ENCODE measurements around the gene SLC50A1.

The SLC50A1 gene

DNA sequence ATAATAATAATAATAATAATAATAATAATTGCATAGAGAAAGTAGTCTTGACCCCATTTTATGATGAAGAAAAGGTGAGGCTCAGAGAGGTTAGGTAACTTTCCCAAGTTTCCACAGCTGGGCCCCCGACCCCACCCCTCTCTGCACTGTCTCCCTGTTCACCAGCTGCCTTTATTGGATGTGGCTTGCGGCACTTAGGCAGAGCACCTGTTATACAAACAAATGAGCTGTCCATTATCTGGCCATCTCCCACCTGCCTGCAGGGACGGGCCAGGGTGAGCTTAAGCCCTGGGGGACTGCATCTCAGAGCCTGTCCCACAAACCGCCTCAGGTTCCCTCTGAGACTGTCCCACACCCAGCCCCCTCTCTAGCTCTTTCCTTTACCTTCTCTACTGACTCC is 18.0 kb upstream of the SLC50A1 start:
- peak; percentile 50 for DNase-seq

DNA sequence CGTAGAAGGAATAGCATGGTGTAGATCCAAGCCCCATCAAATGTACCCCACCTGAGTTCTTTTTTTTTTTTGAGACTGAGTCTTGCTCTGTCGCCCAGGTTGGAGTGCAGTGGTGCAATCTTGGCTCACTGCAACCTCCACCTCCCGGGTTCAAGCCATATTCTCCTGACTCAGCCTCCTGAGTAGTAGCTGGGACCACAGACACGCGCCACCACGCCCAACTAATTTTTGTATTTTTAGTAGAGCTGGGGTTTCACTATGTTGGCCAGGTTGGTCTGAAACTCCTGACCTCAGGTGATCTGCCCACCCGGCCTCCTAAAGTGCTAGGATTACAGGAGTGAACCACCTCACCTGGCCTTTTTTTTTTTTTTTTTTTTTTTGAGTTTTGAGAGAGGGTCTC is 17.6 kb upstream of the SLC50A1 start:
- DNase-seq = peak; percentile 67

DNA sequence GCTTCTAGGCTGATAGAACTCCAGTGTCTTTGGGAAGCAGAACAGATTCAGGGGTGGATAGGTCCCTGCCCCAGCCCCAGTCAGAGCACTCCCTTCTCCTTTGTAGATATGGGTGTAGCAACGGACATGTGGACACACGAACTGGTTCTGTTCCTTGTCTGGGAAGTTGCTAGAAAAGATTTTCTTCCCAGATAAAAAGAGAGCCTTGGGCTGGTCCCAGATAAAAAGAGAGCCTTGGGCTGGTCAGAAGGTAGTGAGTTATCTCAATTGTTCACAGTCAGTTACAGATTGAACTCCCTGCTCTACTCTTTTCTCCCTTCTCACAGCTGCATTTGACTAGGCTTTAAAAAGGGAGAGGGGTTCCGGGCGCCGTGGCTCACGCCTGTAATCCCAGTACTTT is 15.4 kb upstream of the SLC50A1 start:
- no peak for DNase-seq

DNA sequence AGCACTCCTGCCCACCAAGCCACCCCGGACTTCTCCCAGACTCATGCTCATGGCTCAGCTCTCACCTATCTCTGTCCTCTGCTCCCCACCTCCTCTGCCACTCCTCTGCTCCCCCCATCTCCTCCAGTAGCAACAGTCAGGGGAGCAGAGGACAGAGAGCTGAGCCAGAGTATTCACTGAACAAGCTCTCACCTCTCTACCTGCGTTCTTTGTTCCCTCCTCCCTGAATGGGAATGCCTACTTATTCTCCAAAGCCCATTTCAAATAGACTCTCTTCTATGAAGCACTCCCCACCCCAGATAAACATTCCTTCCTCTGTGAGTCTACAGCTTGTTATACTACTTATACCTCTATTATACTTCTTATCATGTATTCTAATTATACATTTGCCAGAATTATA is 14.4 kb upstream of the SLC50A1 start:
- DNase-seq = no peak

DNA sequence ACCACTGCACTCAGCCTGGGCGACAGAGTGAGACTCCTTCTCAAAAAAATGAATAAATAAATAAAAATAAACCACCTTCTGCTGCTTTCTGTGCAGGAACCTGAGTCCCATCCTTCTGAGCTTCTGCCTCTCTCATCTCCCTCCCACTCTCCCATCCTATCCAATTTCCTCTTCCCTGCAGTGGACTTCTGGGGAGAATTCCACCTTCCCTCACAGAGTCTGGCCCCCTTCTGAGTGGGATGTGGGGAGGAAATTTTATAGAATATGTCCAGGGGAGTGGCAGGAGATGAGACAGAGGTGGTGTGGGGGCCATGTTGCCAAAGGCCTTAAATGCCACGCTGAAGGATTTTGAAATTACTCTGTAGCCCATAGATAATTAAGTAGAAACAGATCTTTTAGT is 13.3 kb upstream of the SLC50A1 start:
- no peak for DNase-seq

DNA sequence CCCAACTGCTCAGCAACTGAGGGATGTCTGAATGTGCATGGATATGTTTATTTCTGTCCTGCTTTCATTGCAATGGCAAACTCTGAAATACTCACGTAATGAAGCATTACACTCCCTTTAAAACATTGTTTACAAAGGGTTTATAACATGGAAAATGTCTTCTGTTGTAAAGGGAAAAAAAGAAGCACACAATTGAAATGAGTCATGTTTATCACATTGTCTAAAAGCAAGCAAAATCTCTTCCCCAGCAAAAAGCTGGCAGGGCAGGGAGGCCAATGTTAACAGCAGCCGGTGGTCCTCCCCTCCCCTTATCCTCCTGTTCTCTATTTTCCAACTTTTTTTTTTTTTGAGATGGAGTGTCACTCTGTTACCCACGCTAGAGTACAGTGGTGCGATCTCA is 11.9 kb upstream of the SLC50A1 start:
- no peak for DNase-seq

DNA sequence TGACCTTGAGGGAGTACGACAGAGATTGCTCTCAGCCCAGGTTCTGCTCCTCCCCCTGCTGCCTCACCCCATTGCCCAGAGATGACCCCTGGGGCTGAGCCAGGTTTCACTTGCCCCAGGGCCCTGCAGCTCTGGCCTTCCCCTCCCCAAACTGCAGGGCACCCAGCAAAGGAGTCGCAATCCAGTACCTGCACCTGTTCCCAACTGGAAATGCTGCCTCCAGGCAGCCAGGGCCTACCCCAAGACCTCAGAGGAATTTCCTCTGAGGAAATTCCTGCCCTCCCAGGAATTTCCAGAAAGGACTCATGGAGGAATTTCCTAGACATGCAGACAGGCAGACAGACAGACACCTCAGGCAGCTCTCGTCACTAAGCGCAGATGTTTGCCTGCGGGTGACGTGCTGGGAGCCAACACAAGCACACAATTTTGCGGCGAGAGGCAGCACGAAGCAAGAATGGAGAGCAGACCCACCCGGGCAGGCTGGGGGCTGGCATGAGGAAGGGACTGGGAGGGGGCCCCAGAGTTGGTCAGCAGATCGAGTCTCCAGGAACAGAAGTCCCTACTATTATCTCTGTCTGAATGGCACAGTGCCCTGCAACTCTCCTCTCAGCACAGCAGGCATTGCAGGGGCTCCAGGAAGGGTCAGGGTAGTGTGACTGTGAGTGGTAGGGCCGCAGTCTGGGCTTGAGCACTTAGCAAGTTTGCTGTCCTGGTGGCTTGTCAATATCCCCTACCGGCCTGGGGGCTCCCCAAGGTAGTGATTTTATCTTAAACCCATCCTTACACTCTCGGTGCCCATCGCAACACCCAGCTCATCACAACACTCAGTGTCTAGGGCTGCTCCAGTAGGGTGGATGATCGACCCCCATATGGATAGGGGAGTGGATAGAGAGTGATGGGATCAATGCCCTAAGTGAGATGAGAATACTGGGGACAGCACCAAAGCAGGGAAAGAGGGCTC is 10.9 kb upstream of the SLC50A1 start:
- DNase-seq = peak; percentile 91

DNA sequence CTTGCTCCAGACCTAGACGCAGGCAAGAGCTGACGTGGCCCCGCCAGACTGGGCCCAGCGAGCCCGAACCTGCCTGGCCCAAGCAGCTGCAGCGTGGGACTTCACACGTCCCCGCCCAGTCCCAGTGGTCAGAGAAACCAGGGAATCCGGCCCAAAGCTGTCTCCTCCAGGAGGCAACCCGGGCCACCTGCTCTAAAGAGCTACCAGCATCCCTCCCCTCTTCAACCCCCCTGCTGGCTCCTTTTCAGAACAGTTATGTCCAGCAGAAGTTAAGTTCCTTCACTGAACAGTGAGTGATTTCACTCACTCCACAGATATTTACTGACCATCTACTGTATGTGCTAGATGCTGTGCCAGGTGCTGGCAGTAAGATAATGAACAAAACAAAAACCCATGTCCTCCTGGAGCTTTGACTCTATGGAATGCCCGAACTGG is 10.1 kb upstream of the SLC50A1 start:
- peak; percentile 38 for DNase-seq

DNA sequence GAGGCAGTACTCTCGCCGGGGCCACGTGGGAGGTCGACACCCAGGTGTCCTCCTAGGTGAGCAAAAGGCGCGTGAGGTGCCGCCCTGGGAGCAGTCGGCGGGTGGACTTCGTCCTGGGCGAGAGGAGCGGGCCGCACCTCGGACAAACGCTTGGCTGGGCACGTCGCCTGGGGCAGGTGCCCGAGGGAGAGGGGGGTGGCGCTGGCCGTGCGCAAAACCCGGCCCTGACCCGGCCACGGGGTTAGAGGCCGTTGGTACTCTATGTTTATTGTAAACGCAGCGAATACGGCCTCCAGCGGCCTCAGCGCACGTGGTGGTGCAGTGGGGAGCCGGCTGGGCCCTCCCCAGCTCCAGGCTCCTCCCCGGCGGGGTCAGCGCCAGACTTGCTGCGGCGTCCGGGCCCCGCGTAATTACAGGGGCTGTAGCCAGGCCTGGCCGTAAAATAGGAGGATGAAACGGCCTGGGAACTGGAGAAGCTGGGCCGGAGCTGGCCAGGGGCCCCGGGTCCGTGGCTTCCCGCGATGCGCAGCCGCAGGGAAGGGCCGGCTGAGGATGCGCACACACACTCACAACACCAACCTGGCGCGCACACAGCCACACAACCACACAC is 9.6 kb upstream of the SLC50A1 start:
- DNase-seq = no peak

DNA sequence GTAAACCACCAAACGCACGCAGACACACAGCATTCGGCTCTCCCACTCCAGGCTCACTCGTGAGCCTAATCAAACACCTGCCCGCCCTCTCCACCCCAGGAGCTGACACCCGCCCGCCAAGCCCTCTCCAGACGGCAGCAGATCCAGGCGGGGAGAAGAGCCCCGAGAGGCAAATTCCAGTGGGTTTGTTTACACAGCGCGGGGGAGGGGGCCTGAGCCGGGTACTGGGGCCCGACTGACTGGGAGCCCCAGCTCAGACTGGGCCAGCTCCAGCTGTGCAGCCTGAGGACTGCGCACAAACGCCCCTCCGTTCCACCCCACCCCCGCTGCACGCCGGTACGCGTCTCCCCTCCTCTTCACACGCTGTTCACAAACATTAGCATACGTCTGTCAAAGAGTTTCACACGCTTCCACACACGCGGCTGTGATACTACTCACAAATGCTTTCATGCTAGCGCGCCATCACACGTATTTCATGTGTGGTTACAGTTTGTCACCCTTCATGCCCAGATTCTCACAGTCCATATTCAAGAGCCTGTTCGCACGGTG is 9.0 kb upstream of the SLC50A1 start:
- DNase-seq = peak; percentile 73

DNA sequence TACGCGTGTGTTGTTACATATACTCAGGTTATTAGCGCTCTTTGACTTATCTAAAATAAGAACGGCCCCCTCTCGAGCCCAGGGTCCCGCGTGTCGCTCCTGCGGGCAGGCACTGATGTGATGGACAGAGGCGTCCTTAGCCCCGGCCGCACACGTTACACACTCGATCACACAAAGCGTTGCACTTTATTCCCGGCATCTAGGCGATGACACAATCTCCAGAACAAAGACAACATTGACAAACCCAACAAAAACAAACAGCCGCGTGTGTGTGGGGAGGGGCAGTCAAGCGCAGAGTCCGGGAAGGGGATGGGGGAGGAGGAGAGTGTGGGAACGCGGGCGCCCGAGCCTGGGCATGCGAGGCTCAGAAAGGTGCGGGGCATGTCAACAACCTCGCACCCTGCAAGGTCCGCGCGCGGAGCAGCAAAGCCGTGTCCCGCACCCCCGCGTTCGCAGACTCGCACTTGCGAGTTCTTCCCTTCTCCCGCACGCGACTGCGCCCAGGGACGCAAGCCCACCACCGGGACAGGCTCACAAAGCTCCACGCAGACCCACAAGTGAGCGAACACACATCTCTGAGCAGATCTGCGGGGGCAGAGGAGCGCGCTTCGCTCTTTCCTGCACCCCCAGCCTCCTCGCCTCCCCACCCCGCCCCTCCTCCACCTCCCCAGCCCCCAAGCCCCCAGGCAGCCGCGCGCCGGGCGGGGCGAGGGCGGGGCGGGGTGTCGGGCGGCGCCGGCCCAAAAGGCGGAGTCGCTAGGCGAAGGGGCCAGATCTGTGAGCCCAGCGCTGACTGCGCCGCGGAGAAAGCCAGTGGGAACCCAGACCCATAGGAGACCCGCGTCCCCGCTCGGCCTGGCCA is 8.3 kb upstream of the SLC50A1 start, which contains the start of gene EFNA1:
Gene EFNA1 (plus strand): TSS at position 772 of the 862 bp plus-strand sequence. CDS start 102 bp downstream, outside the sequence.
- peak; percentile 82 for DNase-seq

DNA sequence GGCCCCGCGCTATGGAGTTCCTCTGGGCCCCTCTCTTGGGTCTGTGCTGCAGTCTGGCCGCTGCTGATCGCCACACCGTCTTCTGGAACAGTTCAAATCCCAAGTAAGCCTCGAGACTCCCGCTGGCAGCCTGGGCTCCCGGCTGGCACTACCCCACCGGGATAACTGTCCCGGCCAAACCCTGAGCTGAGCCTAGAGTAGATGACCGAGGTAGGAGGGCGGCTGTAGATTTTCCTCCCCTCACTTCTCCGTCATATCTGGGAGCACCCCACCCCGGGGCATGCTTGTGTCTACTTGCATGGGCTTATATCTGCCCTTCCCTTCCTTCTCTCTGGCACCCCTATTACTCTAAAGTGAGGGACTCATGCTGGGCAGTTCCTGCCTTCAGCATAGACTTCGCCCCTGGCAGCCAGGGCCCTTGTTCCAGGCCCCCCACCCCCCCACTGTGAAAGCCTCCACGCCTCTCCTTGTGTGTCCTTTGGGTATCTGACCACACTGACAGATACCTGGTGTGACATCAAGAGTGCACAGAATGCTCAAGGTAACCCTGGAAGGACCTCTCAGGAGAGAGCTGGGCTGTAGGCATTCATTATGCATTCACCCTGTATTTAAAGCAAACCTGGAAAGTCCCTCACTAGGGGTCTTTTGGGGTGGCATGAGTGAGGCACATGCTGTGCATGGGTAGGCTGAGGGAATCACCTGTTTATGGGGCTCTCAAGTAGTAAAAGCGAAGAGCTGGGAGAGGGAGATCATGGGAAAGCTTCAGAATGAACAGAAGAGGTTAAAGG is 7.5 kb upstream of the SLC50A1 start:
- DNase-seq = no peak

DNA sequence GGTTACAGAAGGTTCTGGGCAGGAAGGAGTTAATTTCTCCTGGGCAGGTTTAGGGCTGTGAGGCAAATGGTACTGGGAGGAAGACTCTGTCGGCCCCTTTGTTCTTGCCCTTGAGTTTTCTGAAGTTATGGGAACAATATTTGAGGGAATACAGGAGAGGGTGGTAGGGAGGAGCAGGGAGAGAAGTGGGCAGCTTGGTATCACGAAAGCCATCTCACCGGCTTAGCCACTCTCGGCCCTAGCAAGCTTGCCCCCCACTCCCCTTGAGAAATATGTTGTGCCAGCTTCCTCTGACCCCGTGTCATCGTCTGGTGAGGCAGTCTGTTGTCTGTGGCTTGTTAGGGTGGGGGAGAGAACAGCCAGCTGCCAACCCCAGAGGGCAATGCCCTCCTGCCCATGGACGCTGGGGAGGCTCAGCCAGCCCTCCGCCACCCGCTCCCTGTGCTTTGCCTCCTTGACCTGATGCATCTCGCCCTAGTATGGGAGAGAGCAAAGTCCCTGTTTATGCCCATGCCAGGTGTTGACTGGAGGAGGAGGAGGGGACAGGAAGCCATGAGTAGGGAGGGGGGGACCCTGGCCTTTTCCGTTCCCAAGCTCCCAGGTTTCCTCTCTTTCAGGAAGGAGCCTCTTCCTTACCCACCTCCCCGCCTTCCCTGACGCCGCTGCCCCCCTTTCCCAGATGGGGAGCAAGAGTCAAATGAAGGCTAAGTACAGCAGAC is 6.7 kb upstream of the SLC50A1 start:
- DNase-seq = no peak

DNA sequence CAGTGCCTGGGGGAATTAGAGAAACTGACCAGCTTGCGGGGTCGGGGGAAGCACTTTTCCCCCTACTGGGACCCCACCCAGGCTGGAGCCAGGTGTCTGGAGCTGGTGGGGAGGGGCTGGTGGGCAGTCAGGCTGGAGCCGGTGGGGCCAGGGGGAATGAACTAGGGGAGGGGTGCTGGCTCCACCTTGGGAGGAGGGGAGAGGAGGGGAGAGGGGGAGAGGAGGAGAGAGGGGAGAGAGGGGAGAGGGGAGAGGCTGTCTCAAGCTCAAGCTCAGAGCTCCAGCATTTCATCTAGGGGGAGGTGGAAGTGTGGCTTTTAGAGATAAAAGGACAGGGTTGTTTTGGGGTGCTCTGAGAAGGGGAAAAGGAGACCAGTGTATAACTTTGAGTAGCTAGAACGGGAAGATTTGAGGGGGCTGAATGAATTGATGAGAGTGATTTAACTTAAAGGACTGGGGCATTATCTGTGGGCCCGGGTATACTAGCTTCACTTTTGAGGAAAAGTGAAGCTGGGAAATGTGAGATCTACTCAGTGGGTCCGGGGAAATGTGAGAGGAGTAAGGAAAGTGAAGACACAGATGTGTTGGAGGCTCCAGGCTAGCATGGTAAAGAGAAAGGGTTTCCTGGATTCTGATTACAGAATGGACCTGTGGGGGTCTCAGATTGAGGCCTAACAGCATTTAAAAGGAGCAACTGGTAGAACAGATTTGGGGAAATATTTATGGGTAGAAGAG is 5.2 kb upstream of the SLC50A1 start:
- no peak for DNase-seq

DNA sequence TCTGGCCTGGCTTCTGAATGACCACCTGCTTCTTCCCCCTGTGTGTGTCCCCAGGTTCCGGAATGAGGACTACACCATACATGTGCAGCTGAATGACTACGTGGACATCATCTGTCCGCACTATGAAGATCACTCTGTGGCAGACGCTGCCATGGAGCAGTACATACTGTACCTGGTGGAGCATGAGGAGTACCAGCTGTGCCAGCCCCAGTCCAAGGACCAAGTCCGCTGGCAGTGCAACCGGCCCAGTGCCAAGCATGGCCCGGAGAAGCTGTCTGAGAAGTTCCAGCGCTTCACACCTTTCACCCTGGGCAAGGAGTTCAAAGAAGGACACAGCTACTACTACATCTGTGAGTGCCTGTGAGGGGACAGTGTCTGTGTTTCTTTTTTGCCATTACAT is 4.4 kb upstream of the SLC50A1 start:
- DNase-seq = no peak

DNA sequence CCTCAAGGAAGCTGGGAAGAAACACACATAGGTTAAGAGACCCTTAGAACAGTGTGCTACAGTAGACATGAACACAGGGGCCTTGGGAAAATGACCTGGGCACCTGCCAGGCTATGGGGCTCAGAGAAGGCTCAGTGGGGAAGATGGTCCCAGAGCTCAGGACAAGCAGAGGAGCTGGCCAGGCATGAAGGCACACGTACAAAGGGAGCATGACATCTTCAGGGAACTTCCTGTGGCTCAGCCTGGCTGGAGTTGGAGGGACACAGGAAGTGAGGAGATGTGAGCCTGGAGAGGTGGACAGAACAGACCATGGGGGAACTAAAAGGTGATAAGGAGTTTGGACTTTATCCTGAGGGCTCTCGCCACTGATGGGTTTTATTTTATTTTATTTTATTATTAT is 3.8 kb upstream of the SLC50A1 start:
- no peak for DNase-seq

DNA sequence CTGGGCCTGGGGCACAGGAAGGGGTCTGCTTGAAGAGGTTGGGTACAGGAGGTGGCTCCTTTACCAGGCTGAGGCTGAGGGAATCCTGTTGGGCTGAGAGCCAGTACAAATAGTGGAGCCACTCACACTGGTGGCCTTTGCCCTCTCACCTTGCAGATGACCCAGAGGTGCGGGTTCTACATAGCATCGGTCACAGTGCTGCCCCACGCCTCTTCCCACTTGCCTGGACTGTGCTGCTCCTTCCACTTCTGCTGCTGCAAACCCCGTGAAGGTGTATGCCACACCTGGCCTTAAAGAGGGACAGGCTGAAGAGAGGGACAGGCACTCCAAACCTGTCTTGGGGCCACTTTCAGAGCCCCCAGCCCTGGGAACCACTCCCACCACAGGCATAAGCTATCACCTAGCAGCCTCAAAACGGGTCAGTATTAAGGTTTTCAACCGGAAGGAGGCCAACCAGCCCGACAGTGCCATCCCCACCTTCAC is 1.8 kb upstream of the SLC50A1 start:
- no peak for DNase-seq

DNA sequence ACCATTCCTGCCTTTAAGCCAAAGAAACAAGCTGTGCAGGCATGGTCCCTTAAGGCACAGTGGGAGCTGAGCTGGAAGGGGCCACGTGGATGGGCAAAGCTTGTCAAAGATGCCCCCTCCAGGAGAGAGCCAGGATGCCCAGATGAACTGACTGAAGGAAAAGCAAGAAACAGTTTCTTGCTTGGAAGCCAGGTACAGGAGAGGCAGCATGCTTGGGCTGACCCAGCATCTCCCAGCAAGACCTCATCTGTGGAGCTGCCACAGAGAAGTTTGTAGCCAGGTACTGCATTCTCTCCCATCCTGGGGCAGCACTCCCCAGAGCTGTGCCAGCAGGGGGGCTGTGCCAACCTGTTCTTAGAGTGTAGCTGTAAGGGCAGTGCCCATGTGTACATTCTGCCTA is 1.3 kb upstream of the SLC50A1 start:
- DNase-seq = peak; percentile 44

DNA sequence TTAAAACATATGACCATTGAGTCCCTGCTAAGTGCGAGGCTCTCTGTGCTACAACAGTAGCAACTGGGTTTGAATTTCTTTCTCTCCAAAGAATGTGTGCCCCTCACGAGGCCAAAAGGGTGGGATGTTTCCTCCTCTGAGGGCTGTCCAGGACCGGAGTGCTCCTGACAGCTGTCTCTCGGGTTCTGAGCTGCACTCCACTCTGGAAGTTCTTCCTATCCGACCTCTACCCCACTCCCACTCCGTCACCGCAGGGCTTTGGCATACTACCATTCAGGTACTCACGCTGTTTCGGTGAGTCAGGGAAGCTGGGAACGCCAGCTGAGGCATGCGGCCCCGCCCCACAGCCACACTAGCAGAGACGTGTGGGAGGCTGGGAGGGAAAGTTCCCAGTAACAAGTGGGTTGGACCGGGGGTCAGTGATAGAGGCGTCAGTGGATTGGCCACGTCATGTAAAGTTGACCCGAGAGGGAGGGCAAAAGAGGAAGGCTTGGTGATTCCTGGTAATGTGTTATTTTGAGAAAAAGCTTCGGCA is 705 bp upstream of the SLC50A1 start:
- DNase-seq = peak; percentile 92

DNA sequence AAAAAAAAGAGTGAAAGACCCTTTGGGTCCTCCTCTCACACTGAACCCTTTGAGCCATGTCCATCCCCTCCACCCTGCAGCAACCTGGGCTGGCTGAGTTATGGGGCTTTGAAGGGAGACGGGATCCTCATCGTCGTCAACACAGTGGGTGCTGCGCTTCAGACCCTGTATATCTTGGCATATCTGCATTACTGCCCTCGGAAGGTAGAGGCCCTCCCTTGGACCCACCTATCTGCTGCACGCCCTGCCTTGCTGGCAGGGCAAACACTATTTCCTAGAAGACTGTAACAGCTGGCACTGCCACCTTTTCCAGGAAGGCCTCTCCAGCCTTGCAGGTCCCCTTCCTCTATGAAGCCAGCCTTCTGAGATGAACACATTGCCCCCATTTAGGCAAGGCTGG is 1.1 kb downstream of the SLC50A1 start:
- peak; percentile 36 for DNase-seq
